Mucosa of rectum (tissue), 2 donors: ENCODE measurements around the gene HEXIM1.

Experiments
- H3K27ac ChIP-seq, 2 donors: one replicate each; pipeline ENCODE4 v1.7.0; 2013; ENCODE audit warnings: inconsistent platforms in 2 of 2, low read depth in 2 of 2, low read length in 2 of 2
- H3K27me3 ChIP-seq, 2 donors: one replicate each; pipeline ENCODE4 v1.7.0; 2013; ENCODE audit warnings: low read length in 2 of 2; ENCODE audit not compliant: control insufficient read depth in 2 of 2, insufficient read depth in 2 of 2
- H3K36me3 ChIP-seq, 2 donors: one replicate each; pipeline ENCODE4 v1.7.0; 2013; ENCODE audit warnings: low read length in 2 of 2; ENCODE audit not compliant: control insufficient read depth in 2 of 2, insufficient read depth in 2 of 2
- H3K4me1 ChIP-seq, 2 donors: one replicate each; pipeline ENCODE4 v1.7.0; 2013; ENCODE audit warnings: low read length in 2 of 2, mild to moderate bottlenecking in 1 of 2; ENCODE audit not compliant: control insufficient read depth in 2 of 2, insufficient read depth in 2 of 2
- H3K4me3 ChIP-seq, 2 donors: one replicate each; pipeline ENCODE4 v1.7.0; 2013; ENCODE audit warnings: low read length in 2 of 2
- H3K9ac ChIP-seq, 2 donors: one replicate each; pipeline ENCODE4 v1.7.0; 2013; ENCODE audit warnings: low read length in 2 of 2, low read depth in 1 of 2, mild to moderate bottlenecking in 1 of 2
- H3K9me3 ChIP-seq, 2 donors: one replicate each; pipeline ENCODE4 v1.7.0; 2013; ENCODE audit warnings: low read length in 2 of 2; ENCODE audit not compliant: control insufficient read depth in 2 of 2
- donor health status: healthy.
- donor health status: Normal muscosa, but diverticular disease.

Gene HEXIM1

GRCh38 chr17:45144199-45145034 lies 3.9 kb upstream of the HEXIM1 start:
- peaks cover 26 to 36% of the 10 kb centered on the region in 2 donors for H3K4me1 ChIP-seq
- H3K27me3 ChIP-seq: no peaks in the 10 kb centered on the region
- H3K9me3 ChIP-seq: no peaks in the 10 kb centered on the region
- H3K4me3 ChIP-seq: peak overlapping the region; percentile 20 to 56
- peak overlapping the region; percentile 52 to 77 for H3K9ac ChIP-seq
- H3K36me3 ChIP-seq: no peaks in the 10 kb centered on the region
- peak overlapping the region; percentile 82 to 87 for H3K27ac ChIP-seq

GRCh38 chr17:45145035-45145389 lies 3.3 kb upstream of the HEXIM1 start:
- no peaks in the 10 kb centered on the region for H3K9me3 ChIP-seq
- H3K4me1 ChIP-seq: peaks cover 26 to 36% of the 10 kb centered on the region in 2 donors
- no peaks in the 10 kb centered on the region for H3K36me3 ChIP-seq
- H3K9ac ChIP-seq: peak overlapping the region; percentile 4 to 77
- H3K27me3 ChIP-seq: no peaks in the 10 kb centered on the region
- peak overlapping the region; percentile 82 to 87 for H3K27ac ChIP-seq
- H3K4me3 ChIP-seq: peak overlapping the region in 1 of 2 donors; percentile 20

GRCh38 chr17:45146166-45146565 lies 2.1 kb upstream of the HEXIM1 start:
- Histone ChIP-seq H3K4me1 (peaks cover 32 to 37% of the 10 kb centered on the region in 2 donors), H3K36me3 (no peaks in the 10 kb centered on the region), H3K9me3 (no peaks in the 10 kb centered on the region), H3K4me3 (peak overlapping the region in 1 of 2 donors; percentile 90), H3K27ac (peak overlapping the region; percentile 98), H3K9ac (no peak overlapping the region), H3K27me3 (no peaks in the 10 kb centered on the region)

GRCh38 chr17:45146592-45146889 lies 1.7 kb upstream of the HEXIM1 start:
- Histone ChIP-seq H3K4me1 (peaks cover 32 to 41% of the 10 kb centered on the region in 2 donors), H3K27ac (peak overlapping the region; percentile 98), H3K36me3 (no peaks in the 10 kb centered on the region), H3K9me3 (no peaks in the 10 kb centered on the region), H3K4me3 (peak overlapping the region; percentile 90 to 95), H3K27me3 (no peaks in the 10 kb centered on the region), H3K9ac (peak overlapping the region in 1 of 2 donors; percentile 90)

GRCh38 chr17:45146890-45147580 lies 1.2 kb upstream of the HEXIM1 start:
- peak overlapping the region; percentile 90 for H3K9ac ChIP-seq
- peaks cover 35 to 44% of the 10 kb centered on the region in 2 donors for H3K4me1 ChIP-seq
- peak overlapping the region; percentile 90 to 95 for H3K4me3 ChIP-seq
- no peaks in the 10 kb centered on the region for H3K27me3 ChIP-seq
- H3K36me3 ChIP-seq: no peaks in the 10 kb centered on the region
- no peaks in the 10 kb centered on the region for H3K9me3 ChIP-seq
- peak overlapping the region; percentile 98 for H3K27ac ChIP-seq

GRCh38 chr17:45147581-45148182 lies 593 bp upstream of the HEXIM1 start:
- Histone ChIP-seq H3K27me3 (no peaks in the 10 kb centered on the region), H3K9me3 (no peaks in the 10 kb centered on the region), H3K36me3 (no peaks in the 10 kb centered on the region), H3K27ac (peak overlapping the region; percentile 98), H3K4me3 (peak overlapping the region; percentile 90 to 95), H3K4me1 (peaks cover 35 to 44% of the 10 kb centered on the region in 2 donors), H3K9ac (peak overlapping the region; percentile 88 to 90)

- H3K4me3 ChIP-seq: peak overlapping the region; percentile 84 to 89
- H3K9me3 ChIP-seq: no peaks in the 10 kb centered on the region
- peaks cover 33 to 38% of the 10 kb centered on the region in 2 donors for H3K4me1 ChIP-seq
- H3K27ac ChIP-seq: peak overlapping the region; percentile 98
- no peaks in the 10 kb centered on the region for H3K27me3 ChIP-seq
- H3K36me3 ChIP-seq: no peaks in the 10 kb centered on the region
- peak overlapping the region; percentile 91 to 94 for H3K9ac ChIP-seq
Measured at GRCh38 chr17:45149037-45149668, 878 bp downstream of the HEXIM1 start.

GRCh38 chr17:45149669-45150664 lies 1.7 kb downstream of the HEXIM1 start:
- Histone ChIP-seq H3K4me3 (peak overlapping the region; percentile 84 to 89), H3K4me1 (peaks cover 26 to 31% of the 10 kb centered on the region in 2 donors), H3K9ac (peak overlapping the region; percentile 91 to 94), H3K27ac (peak overlapping the region; percentile 98), H3K36me3 (no peaks in the 10 kb centered on the region), H3K9me3 (no peaks in the 10 kb centered on the region), H3K27me3 (no peaks in the 10 kb centered on the region)
